Measurements from ENCODE around the gene AATF. TPM values are rescaled to one million over a fixed set of nuclear protein-coding genes. Genes with fewer than 3 reads are reported as not detected.

AATF gene
- total RNA-seq, 1 donor from 2014 or later: 48.0 TPM

- Mint-ChIP-seq H3K36me3 (no peaks in the 10 kb centered on the region), H3K4me3 (peak overlapping the region; percentile 53), H3K4me1 (ENCODE audit: unreplicated experiment) (peaks cover 54% of the 10 kb centered on the region), H3K9me3 (no peaks in the 10 kb centered on the region), H3K27me3 (peaks cover 15% of the 10 kb centered on the region), H3K27ac (peak overlapping the region; percentile 83)
- TF ChIP-seq CTCF (conservative IDR thresholded peaks at IDR 0.05): no peak
- DNase-seq (ENCODE audit: extremely low spot score, unreplicated experiment): no peak
Observed at GRCh38 chr17:36920032-36921005, 28.4 kb upstream of the AATF start.

- no peak for DNase-seq (ENCODE audit: extremely low spot score, unreplicated experiment)
- Mint-ChIP-seq H3K4me3 (peak overlapping the region; percentile 59), H3K27me3 (peaks cover 22% of the 10 kb centered on the region), H3K36me3 (no peaks in the 10 kb centered on the region), H3K4me1 (ENCODE audit: unreplicated experiment) (peaks cover 59% of the 10 kb centered on the region), H3K9me3 (no peaks in the 10 kb centered on the region), H3K27ac (peak overlapping the region; percentile 83)
- no peak for TF ChIP-seq CTCF (conservative IDR thresholded peaks at IDR 0.05)
Observed at GRCh38 chr17:36921095-36921851, 27.5 kb upstream of the AATF start.

- H3K4me3 Mint-ChIP-seq: no peak overlapping the region
- H3K27ac Mint-ChIP-seq: no peak overlapping the region
- H3K36me3 Mint-ChIP-seq: no peaks in the 10 kb centered on the region
- peaks cover 28% of the 10 kb centered on the region for H3K27me3 Mint-ChIP-seq
- no peak for DNase-seq (ENCODE audit: extremely low spot score, unreplicated experiment)
- H3K9me3 Mint-ChIP-seq: no peaks in the 10 kb centered on the region
- no peak for TF ChIP-seq CTCF (conservative IDR thresholded peaks at IDR 0.05)
- H3K4me1 Mint-ChIP-seq (ENCODE audit: unreplicated experiment): peaks cover 63% of the 10 kb centered on the region
Observed at GRCh38 chr17:36922175-36922574, 26.6 kb upstream of the AATF start.

- Mint-ChIP-seq H3K27ac (peak overlapping the region; percentile 53), H3K36me3 (no peaks in the 10 kb centered on the region), H3K4me3 (no peak overlapping the region), H3K9me3 (no peaks in the 10 kb centered on the region), H3K4me1 (ENCODE audit: unreplicated experiment) (peaks cover 64% of the 10 kb centered on the region), H3K27me3 (peaks cover 45% of the 10 kb centered on the region)
- TF ChIP-seq CTCF (conservative IDR thresholded peaks at IDR 0.05): no peak
- DNase-seq (ENCODE audit: extremely low spot score, unreplicated experiment): no peak
Observed at GRCh38 chr17:36923814-36924221, 24.9 kb upstream of the AATF start.

- H3K27ac Mint-ChIP-seq: no peak overlapping the region
- no peak for DNase-seq (ENCODE audit: extremely low spot score, unreplicated experiment)
- no peak for TF ChIP-seq CTCF (conservative IDR thresholded peaks at IDR 0.05)
- H3K4me3 Mint-ChIP-seq: no peak overlapping the region
- peaks cover 61% of the 10 kb centered on the region for H3K4me1 Mint-ChIP-seq (ENCODE audit: unreplicated experiment)
- no peaks in the 10 kb centered on the region for H3K9me3 Mint-ChIP-seq
- H3K36me3 Mint-ChIP-seq: no peaks in the 10 kb centered on the region
- H3K27me3 Mint-ChIP-seq: peaks cover 65% of the 10 kb centered on the region
Observed at GRCh38 chr17:36926226-36926625, 22.5 kb upstream of the AATF start.
